DMS 273 (cell line): ENCODE measurements around the gene APBB3.
"Not testable (repeated sequence)": the region's sequence is repeated elsewhere in the genome, so short reads cannot be mapped to it uniquely, and the experiment has no call there.

Experiments
- DNase-seq: peaks from one replicate; lab custom pipeline; 2025; ENCODE audit not compliant: unreplicated experiment; lab: John Stamatoyannopoulos, UW

Gene APBB3, protein sequence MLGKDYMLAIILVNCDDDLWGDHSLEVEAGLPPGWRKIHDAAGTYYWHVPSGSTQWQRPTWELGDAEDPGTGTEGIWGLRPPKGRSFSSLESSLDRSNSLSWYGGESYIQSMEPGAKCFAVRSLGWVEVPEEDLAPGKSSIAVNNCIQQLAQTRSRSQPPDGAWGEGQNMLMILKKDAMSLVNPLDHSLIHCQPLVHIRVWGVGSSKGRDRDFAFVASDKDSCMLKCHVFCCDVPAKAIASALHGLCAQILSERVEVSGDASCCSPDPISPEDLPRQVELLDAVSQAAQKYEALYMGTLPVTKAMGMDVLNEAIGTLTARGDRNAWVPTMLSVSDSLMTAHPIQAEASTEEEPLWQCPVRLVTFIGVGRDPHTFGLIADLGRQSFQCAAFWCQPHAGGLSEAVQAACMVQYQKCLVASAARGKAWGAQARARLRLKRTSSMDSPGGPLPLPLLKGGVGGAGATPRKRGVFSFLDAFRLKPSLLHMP

DNA sequence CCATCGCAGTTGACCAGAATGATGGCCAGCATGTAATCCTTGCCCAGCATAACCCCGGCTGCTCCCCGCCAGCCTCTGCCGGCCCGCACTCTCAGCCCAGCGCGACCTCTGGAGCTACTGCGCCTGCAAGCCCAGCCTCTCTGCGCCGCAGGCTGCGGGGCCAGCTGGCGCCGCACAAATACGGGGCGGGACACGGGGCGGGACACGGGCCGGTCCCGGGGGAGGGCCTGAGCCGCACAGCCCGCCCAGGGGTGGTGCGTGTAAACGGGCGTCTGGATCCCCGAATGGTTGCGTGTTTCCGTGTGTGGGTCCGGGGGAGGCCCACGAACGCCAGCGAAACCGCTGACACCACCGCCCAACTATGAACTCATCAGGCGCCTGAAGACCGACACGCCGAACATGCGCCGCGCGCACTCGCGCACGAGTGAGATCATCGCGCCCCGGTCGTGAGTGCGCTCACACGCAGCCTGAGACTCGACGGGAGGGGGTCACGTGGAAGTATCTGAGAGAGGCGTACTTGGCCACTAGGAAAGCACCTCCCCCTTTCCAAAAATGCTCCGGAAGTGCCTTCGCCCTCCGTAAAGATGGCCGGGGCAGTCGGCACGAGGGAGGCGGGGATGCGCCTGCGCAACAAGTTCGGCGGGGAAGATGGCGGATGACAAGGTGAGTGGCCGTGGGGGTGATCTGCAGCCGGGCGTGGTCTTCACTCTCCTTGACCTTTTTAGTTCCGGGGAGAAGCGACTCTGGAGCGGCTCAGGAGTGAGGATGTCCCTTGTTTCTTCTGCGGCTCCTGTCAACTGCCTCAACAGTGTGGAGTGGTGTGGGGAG, at the start of gene APBB3, which contains the start of gene SLC35A4:
Gene APBB3, minus strand, starts transcription at position 403 of the 828 bp plus-strand sequence. Its CDS starts 353 bp downstream, at position 50.
Gene SLC35A4, plus strand, starts transcription at position 633 of the 828 bp plus-strand sequence. CDS start 2,342 bp downstream, outside the sequence.
- peak; percentile 99 for DNase-seq

DNA sequence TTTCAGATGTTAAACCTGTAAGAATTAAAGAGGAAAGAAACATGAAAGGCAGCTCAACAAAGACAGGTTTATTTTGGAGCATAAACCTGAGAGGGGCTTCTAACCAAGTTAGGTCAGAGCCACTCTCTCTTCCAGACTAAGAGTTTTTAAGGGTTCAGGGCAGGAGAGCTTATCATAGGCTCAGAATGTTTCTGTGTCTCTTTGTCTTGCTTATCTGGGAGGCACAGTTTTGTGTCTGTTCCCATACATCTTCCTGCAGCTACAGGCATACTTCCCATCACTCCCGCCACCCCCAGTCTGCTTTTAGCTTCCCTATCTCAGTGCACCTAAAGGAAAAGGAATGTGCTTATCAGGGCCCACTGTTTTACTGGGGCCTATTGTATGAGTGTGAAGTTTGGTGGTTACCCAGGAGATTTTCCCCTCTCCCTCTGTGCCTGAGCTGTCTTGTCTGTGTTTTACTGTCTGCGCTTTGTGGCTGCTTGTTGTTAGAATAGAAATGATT, 46.7 kb upstream of the APBB3 start:
- no peak for DNase-seq

DNA sequence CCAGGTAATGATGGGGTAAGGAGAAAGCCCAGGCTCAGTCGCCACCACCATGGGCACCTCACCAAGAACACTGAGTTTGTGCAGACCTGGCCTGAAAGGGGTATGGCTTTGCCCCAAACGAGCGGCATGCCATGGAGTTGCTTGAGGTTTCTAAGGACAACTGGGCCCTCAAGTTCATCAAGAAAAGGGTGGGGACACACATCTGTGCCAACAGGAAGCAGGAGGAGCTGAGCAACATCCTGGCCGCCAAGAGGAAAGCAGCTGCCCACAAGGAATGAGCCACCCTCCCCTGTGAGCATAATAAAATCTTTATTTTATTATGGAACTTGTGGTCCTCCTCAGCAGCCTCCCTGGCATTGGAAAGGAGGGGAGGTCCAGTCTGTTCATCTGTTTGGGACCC, 44.7 kb upstream of the APBB3 start:
- no peak for DNase-seq

DNA sequence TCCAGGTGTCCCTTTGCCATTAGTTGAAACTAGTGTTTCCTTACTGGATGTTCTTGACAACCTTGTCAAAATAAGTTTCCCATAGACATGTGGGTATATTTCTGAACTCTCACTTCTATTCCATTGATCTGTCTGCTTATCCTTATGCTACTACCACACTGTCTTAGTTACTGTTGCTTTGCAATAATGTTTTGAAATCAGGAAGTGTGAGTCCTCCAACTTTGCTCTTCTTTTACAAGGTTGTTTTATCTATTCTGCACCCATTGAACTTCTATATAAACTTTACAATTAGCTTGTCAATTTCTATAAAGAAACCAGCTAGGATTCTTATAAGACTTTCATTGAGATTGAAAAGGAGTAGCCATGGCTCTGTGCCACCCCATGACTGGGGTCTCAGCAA, 44.3 kb upstream of the APBB3 start:
- DNase-seq, result no peak

DNA sequence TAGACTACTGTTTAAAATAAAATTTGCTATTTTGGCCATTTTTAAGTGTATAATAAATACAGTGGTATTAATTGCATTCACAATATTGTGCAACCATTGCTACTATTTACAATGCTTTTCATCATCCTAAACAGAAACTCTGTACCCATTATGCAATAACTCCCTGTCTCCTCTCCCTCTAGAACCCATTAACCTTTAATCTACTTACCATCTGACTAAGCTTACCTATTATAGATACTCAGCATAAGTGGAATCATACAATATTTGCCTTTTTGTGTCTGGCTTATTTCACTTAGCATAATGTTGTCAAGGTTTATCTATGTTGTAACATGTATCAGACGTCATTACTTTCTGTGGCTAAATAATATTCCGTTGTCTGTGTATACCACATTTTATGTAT, 42.6 kb upstream of the APBB3 start:
- DNase-seq, result no peak

DNA sequence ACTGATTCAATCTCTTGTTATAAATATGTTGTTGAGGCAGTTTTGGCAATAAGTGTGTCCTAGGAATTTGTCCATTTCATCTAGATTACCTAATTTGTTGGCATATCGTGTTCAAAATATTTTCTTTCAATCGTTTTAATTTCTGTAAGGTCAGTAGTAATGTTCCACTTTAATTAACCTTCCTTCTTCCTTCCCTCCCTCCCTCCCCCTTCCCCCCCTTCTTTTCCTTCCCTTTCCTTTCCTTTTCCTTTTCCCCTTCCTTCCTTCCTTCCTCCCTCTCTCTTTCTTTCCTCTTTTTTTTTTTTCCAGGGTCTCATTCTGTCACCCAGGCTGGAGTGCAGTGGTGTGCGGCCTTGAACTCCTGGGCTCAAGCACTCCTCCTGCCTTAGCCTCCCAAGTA, 41.5 kb upstream of the APBB3 start:
- DNase-seq, result no peak

DNA sequence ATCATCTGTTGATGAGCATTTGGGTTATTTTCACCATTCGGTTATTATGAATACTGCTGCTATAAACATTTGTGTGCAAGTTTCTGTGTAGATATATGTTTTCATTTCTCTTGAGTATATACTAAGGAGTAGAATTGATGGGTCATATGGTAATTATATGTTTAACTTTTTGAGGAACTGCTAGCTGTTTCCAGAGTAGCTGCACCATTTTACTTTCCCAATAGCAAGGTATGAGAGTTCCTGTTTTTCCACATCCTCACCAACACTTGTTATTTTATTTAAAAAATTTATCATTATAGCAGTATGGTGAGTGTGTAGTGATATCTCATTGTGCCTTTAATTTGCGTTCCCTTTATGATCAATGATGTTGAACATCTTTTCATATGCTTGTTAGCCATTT, 39.3 kb upstream of the APBB3 start:
- DNase-seq, result no peak

DNA sequence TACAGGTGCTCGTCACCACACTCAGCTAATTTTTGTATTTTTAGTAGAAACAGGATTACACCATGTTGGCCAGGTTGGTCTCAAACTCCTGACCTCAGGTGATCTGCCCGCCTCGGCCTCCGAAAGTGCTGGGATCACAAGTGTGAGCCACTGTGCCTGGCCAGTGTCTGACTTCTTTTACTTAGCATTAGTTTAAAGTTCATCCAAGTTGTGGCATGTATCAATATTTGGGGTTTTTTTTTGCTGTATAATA, 39.0 kb upstream of the APBB3 start:
- not testable (repeated sequence) for DNase-seq

DNA sequence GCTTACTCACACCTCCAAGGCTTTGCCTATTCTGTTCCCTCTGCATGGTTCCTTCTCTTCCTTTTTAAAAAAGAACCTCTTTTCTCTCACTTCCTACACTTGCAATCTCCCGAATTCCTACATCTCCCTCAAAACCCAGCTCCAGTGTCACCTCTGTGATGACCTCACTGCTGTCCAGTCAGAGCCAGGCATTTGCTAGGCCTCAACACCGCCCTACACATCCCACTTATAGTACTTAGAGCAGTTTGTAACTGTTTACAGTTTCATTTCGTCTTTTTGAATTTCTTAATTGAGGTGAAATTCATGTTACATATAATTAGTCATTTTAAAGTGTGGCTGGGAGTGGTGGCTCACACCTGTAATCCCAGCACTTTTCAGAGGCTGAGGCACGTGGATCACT, 37.7 kb upstream of the APBB3 start:
- no peak for DNase-seq

DNA sequence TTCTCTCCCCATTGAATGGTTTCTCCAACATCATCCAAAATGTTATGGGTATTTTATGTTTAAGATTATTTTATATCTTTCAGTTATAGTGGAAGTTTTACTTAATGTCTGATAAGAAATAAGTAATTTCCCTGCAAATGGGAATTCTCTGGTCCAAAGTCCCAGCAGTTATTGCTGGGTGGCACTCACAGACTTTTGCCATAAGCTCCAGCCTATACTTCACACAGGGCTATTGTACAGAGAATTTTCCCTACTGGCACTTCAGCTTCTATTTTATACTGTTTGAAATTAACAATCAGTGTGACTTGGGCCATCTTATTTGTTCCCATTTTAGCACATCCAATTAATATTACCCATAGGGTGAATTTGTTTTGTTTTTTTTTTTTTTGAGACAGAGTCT, 35.7 kb upstream of the APBB3 start:
- no peak for DNase-seq

DNA sequence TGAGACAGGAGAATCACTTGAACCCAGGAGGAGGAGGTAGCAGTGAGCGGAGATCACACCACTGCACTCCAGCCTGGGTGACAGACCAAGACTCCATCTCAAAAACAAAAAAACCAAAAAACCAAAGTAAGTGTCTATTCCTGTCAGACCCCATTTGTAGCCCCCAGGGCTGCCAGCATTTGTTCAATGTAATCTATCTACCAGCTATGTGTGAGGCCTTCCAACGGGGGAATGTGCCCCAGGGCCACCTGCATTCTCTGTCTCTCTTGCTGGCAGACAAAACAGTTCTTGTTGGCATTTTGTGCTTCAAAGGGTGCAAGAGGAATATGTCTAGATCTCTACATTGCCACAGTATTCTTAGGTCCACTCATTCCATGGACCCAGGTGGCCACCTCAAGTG, 34.4 kb upstream of the APBB3 start:
- no peak for DNase-seq

DNA sequence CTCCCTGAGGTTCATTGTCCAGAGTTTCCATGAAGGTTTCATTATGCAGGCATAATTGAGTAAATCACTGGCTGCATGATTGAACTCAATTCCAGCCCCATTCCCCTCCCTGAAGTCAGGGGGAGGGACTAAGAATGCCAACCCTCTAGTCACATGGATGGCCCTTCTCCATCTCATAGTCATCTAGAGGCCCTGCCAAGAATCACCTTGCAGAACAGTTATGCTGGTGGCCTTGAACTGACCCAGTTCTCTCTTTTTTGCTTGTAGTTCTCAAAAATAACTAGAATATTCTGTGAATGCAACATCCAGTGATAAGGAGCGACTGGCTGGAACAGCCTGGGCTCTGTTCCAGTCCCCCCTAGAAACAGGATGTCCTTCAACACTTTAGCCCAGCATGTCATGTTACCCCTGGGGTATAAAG, 31.9 kb upstream of the APBB3 start:
- no peak for DNase-seq

DNA sequence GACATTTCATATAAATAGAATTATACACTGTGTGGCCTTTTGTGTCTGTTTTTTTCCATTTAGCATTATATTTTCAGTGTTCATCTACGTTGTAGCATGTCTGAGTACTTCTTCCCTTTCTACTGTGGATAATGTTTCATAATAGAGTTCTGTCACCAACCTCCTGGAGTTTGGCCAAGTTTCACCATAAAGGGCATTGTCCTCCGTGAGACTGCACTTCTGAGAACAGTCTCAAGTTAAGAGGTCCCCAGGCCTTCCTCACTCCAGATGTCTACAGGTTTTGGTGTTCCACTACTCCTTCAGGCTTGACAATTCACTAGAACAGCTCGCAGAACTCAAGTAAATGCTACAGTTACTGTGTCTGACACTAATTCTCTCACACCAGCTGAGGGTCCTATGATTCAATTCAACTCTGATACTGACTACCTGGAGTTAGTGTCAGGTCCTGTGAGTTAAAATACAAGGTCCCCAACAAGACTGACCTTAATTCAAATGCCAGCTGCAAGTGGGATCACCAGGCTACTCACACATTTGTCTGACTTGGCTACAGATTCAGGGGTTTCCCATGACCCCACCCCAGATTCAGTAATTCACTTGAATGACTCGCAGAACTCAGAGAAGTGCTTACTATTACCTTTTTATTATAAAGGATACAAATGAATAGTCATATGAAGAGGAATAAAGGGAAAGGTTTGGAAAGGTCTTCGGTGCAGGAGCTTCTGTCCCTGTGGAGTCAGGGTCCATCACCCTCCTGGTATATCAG, 31.3 kb upstream of the APBB3 start:
- no peak for DNase-seq

DNA sequence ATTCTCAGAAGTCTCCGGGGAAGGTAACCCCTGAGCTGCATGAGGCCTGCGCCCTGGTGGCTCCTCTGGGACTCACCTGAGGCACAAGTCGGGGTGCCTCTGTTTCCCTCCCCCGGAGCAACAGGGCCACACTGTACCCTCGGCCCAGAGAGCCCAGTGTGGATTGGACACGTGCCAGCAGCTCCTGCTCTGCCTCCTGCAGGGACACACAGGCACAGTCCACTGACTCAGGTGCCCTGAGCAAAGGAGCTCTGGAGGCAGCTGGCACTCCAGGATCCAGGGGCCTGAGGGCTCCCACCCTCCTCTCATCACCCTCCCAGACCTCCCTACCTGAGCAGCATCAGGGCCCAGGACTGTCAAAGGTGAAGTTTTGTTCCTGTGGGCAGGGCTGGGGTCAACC, 29.8 kb upstream of the APBB3 start:
- DNase-seq, result no peak

DNA sequence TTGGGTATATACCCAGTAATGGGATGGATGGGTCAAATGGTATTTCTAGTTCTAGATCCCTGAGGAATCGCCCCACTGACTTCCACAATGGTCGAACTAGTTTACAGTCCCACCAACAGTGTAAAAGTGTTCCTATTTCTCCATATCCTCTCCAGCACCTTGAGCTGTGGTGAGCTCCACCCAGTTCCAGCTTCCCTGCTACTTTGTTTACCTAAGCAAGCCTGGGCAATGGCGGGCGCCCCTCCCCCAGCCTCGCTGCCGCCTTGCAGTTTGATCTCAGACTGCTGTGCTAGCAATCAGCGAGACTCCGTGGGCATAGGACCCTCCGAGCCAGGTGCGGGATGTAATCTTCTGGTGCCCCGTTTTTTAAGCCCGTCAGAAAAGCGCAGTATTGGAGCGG, 28.7 kb upstream of the APBB3 start:
- not testable (repeated sequence) for DNase-seq

DNA sequence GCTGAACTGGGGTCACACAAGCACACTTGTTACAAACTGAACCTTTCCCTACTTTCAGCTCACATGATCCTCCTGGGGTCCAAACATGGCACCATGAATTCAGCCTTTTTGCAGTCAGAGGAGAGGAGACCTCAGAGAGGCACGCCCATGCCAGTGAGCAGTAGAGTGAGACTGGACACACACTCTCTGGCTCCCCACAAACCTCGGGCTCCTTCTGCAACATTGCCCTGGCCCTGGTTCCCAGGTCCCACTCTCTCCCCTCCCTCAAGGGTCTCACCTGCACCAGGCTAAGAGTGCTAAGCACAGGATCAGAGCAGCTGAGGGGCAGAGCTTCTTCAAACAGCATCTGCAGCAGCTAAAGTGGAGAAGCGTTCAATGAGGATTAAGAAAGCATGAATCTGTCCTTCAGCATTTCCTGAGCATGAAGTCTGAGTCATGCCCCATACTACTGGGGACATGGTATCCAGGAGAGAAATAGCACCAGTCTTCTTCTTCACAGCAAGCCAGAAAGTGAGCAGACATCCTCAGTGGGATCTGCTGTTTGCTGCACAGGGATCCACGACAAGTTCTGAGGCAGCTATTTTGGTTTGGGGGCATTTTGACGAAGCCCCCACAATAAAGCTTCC, 27.5 kb upstream of the APBB3 start:
- no peak for DNase-seq

DNA sequence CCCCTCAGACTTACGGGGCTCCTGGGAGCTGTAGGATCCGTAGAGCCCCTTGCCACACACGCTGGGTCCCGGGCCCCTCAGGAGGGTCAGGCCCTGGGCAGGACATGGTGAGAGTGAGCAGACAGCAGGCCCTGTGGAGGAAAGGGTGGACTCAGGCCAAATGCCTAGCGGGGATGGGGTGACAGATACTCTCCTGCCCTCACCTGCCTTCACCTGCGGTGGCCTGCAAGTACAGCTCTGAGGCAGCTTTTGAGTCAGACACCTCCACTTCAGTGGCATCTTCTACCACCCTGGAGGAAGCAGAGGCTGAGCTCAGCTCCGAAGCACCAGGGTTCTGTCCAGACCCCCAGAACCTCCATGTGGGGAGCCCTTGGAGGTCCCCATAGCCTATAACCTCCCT, 26.5 kb upstream of the APBB3 start:
- no peak for DNase-seq

DNA sequence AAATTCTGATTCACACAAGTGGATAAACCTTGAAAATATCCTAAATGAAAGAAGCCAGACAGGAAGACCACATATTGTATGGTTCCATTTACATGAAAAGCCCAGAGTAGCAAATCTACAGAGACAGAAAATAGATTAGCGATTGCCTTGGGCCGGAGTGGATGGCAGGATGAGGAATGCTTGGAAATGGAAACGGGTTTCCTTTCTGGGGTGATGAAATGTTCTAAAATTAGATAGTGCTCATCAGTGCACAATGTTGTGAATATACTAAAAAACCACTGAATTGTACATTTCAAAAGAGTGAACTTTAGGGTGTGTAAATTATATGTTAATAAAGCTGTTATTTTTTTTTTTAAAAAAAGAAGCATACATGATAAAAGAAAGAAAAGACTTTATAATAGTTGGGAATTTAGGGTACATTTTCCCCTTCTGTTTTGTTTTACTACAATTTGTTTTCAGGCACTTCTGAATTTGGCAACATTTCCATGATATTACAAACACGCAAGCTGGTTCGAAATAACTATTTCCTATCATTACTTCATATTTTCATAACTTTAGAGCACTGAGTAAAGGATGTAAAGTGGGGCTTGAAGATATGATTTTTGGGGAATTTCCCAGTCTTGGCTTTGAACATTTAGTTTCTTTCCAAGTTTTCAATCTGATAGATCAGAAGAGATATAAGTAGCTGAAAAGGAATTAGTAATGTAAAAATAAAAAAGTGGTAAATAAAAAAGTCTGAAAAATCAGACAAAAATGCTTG, 24.1 kb upstream of the APBB3 start:
- no peak for DNase-seq

DNA sequence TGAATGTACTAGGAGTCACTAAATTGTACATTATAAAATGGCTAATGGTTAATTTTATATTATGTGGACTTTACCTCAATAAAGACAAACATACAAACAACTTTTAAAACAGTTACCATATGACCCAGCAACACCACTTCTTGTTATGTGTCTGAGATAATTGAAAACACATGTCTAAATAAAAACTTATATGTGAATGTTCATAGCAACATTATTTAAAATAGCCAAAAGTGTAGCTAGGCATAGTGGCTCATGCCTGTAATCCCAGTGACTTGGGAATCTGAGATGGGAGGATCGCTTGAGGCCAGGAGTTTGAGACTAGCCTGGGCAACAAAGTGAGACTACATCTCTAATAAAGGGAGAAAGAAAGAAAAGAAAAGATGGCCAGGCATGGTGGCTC, 23.1 kb upstream of the APBB3 start:
- DNase-seq, result no peak

DNA sequence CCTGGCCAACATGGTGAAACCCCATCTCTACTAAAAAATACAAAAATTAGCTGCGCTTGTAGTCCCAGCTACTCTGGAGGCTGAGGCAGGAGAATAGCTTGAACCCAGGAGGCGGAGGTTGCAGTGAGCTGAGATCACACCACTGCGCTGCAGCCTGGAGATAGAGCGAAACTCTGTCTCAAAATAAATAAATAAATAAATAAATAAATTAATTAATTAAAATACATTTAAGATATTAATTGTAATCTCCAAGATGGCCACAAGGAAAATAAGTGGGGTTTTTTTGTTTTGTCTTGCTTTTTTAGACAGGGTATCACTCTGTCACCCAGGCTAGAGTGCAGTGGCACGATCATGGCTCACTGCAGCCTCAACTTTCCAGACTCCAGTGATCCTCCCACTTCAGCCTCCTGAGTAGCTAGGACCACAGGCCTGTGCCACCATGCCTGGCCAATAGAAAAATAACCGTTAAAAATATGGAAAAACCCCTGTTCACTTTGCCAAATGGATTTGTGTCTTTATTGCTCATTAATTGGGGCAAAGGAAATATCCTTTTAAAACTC, 14.9 kb upstream of the APBB3 start:
- not testable (repeated sequence) for DNase-seq
